Skeletal muscle satellite cell (primary cell): ENCODE data around the gene TMEM121B.
"Not testable (repeated sequence)": the region's sequence is repeated elsewhere in the genome, so short reads cannot be mapped to it uniquely, and the experiment has no call there.

Experiments used
- H3K27me3 ChIP-seq: 2 replicates; pipeline ENCODE4 v1.7.0; 2013; ENCODE audit warnings: low read length; ENCODE audit not compliant: control insufficient read depth, insufficient read depth
- H3K36me3 ChIP-seq: 2 replicates; pipeline ENCODE4 v1.7.0; 2013; ENCODE audit warnings: mild to moderate bottlenecking, control low read depth, low read length; ENCODE audit not compliant: insufficient read depth
- H3K4me1 ChIP-seq: 2 replicates; pipeline ENCODE4 v1.7.0; 2013; ENCODE audit warnings: low read length; ENCODE audit not compliant: control insufficient read depth, insufficient read depth
- H3K4me2 ChIP-seq: 2 replicates; pipeline ENCODE4 v1.7.0; 2013; ENCODE audit warnings: mild to moderate bottlenecking, low read length
- H3K4me3 ChIP-seq: 2 replicates; pipeline ENCODE4 v1.7.0; 2013; ENCODE audit warnings: low read length
- H3K9ac ChIP-seq: 2 replicates; pipeline ENCODE4 v1.7.0; 2013; ENCODE audit warnings: mild to moderate bottlenecking, low read depth, low read length, moderate library complexity
- H3K9me3 ChIP-seq: replicated peaks from 2 replicates; pipeline ENCODE4 v1.7.0; 2013; ENCODE audit warnings: mild to moderate bottlenecking, control low read depth, low read length

The TMEM121B gene

DNA sequence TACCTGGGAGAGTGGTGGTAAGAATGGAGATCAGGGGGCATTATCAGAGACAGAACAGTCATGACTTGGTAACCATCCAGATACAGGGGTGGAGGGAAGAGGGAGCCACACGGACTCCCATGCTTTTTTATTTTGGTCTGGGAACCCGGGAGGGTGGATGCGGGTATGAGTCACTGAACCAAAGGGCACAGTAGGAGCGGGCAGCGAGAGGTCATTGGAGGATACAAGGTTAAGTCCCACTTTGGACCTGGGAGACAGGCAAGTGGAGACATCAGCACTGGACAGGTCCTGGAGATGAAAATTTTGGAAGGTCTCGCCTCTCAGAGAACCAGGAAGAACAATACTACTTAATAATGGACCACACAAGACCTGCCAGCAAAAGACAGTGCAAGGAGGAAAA lies 31.2 kb upstream of the TMEM121B start:
- Histone ChIP-seq H3K4me2 (no peak overlapping the region), H3K9ac (no peak overlapping the region), H3K27me3 (no peaks in the 10 kb centered on the region), H3K36me3 (peaks cover 13% of the 10 kb centered on the region), H3K4me1 (peaks cover 17% of the 10 kb centered on the region), H3K4me3 (no peak overlapping the region), H3K9me3 (no peaks in the 10 kb centered on the region)

DNA sequence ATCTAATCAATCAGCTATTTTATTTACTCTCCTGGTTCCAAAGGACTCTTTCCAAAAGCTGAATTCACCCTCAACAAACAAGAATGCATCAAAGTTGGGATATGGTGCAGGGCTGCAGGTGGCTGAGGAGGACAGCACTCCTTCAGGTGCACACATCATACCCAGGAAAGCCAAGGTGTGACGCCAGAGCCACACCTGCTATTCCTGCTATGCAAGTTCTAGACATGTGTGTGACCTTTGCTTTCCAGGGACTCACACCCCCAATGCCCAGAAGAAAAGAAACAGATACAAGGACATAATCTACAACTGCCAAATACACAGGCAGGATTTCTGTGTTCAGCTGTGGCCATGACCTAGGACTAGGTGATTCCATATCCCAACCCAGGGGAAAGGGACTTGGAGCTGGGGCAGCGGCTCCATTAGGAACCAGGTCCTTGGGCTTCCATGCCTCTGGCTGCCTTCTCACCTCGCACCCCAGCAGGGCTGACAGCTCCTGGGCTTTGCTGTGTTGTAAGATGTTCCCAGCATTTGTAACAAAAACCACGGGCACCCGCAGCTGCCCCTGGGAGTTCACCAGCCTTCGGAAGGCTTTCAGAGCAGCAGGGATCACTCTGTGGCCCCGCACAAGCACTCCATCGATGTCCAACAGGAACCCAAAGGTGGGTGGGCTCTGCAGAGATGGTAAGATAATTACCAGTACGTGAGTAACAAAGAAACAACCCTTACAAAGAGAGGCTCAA lies 28.1 kb upstream of the TMEM121B start:
- peaks cover 20% of the 10 kb centered on the region for H3K36me3 ChIP-seq
- H3K4me1 ChIP-seq: peaks cover 12% of the 10 kb centered on the region
- H3K27me3 ChIP-seq: no peaks in the 10 kb centered on the region
- no peak overlapping the region for H3K4me3 ChIP-seq
- no peak overlapping the region for H3K4me2 ChIP-seq
- no peaks in the 10 kb centered on the region for H3K9me3 ChIP-seq
- H3K9ac ChIP-seq: no peak overlapping the region

- not testable (repeated sequence) for H3K9me3 ChIP-seq, H3K9ac ChIP-seq, H3K27me3 ChIP-seq, H3K4me1 ChIP-seq, H3K4me2 ChIP-seq, H3K4me3 ChIP-seq
- H3K36me3 ChIP-seq: peaks cover 25% of the 10 kb centered on the region
Observed at GRCh38 chr22:17147458-17147857, 26.3 kb upstream of the TMEM121B start.

DNA sequence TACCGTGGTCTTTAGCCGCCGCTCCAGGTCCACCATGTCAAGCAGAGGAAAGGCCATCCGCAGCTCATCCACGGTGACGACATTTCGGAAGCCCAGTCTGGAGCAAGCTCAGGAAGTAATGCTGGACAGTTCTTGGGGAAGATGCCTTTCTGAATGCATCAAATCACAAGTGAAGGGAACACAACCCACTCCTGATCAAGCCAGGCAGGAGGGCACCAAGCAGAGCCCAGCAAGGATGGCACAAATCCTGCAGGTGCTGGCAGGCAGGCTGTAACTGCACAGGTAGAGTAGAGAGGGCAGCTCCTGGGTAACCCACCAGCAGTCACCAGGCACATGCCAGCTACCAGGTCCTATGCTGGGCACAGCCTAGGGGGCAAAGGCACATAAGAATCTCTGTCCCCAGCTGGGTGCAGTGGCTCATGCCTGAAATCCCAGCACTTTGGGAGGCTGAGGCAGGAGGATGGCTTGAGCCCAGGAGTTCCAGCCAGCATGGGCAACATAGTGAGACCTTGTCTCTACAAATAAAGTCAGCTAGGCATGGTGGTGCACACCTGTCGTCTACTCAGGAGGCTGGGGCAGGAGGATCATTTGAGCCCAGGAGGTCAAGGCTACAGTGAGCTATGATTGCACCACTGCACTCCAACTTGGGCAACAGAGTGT lies 24.0 kb upstream of the TMEM121B start:
- Histone ChIP-seq H3K36me3 (peaks cover 41% of the 10 kb centered on the region), H3K4me2 (no peak overlapping the region), H3K4me1 (no peaks in the 10 kb centered on the region), H3K4me3 (no peak overlapping the region), H3K9me3 (no peaks in the 10 kb centered on the region), H3K9ac (no peak overlapping the region), H3K27me3 (no peaks in the 10 kb centered on the region)

DNA sequence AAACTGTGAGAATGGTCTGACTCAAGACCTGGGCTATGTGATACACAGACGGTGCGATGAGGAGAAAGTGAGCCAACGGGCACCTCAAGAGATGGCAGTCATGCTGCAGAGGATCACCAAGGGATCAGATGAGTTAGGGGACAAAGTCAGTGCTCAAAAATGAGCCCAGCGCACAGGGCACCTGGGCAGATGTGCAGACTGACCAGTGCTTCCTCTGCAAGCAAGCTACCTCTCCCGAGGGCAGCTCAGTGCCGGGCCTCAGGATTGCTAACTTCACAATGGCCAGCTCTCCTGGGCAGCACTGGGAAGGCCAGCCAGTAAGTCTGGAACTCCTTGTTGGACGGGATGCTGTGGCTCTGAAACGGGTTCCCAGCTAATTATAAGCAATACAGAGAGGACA lies 22.7 kb upstream of the TMEM121B start:
- Histone ChIP-seq H3K9ac (no peak overlapping the region), H3K4me1 (no peaks in the 10 kb centered on the region), H3K9me3 (no peaks in the 10 kb centered on the region), H3K4me2 (no peak overlapping the region), H3K27me3 (no peaks in the 10 kb centered on the region), H3K36me3 (peaks cover 43% of the 10 kb centered on the region), H3K4me3 (no peak overlapping the region)

- H3K4me2 ChIP-seq: no peak overlapping the region
- H3K4me1 ChIP-seq: no peaks in the 10 kb centered on the region
- no peaks in the 10 kb centered on the region for H3K27me3 ChIP-seq
- peaks cover 43% of the 10 kb centered on the region for H3K36me3 ChIP-seq
- H3K9me3 ChIP-seq: no peaks in the 10 kb centered on the region
- no peak overlapping the region for H3K4me3 ChIP-seq
- H3K9ac ChIP-seq: no peak overlapping the region
Observed at GRCh38 chr22:17143101-17143500, 21.9 kb upstream of the TMEM121B start.

- Histone ChIP-seq H3K36me3 (peaks cover 44% of the 10 kb centered on the region), H3K4me3 (no peak overlapping the region), H3K9me3 (no peaks in the 10 kb centered on the region), H3K9ac (no peak overlapping the region), H3K4me1 (no peaks in the 10 kb centered on the region), H3K4me2 (no peak overlapping the region), H3K27me3 (no peaks in the 10 kb centered on the region)
Observed at GRCh38 chr22:17140826-17141766, 19.9 kb upstream of the TMEM121B start.

GRCh38 chr22:17140022-17140421 lies 18.9 kb upstream of the TMEM121B start:
- no peaks in the 10 kb centered on the region for H3K4me1 ChIP-seq
- no peaks in the 10 kb centered on the region for H3K27me3 ChIP-seq
- no peak overlapping the region for H3K4me2 ChIP-seq
- peaks cover 42% of the 10 kb centered on the region for H3K36me3 ChIP-seq
- H3K9ac ChIP-seq: no peak overlapping the region
- no peak overlapping the region for H3K4me3 ChIP-seq
- no peaks in the 10 kb centered on the region for H3K9me3 ChIP-seq

GRCh38 chr22:17138513-17138912 lies 17.4 kb upstream of the TMEM121B start:
- Histone ChIP-seq H3K4me1 (no peaks in the 10 kb centered on the region), H3K4me2 (no peak overlapping the region), H3K4me3 (no peak overlapping the region), H3K9ac (no peak overlapping the region), H3K9me3 (no peaks in the 10 kb centered on the region), H3K36me3 (peaks cover 33% of the 10 kb centered on the region), H3K27me3 (no peaks in the 10 kb centered on the region)

- Histone ChIP-seq H3K9me3 (no peaks in the 10 kb centered on the region), H3K36me3 (peaks cover 33% of the 10 kb centered on the region), H3K4me1 (no peaks in the 10 kb centered on the region), H3K9ac (no peak overlapping the region), H3K4me3 (no peak overlapping the region), H3K27me3 (no peaks in the 10 kb centered on the region), H3K4me2 (no peak overlapping the region)
Observed at GRCh38 chr22:17137861-17138425, 16.8 kb upstream of the TMEM121B start.

DNA sequence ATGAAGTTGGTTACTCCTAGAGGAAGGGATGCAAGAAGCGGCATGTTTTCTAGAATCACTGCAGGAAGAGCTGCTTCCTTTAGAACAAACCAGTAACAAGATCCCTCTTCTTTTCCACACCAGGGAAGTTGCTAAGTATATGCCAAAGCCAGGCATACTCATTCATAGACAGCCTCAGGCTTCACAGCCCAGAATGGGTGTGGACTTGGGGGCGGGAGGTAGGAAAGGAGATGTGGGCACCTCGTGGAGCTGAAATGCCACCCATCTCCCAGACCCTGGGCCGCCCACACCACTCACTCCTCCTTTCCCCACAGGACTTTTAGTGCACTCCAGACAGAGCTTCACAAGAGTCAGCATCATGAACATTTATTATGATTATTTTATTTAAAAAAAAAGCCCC lies 16.0 kb upstream of the TMEM121B start:
- no peak overlapping the region for H3K4me2 ChIP-seq
- no peaks in the 10 kb centered on the region for H3K4me1 ChIP-seq
- H3K9ac ChIP-seq: no peak overlapping the region
- H3K27me3 ChIP-seq: no peaks in the 10 kb centered on the region
- no peaks in the 10 kb centered on the region for H3K9me3 ChIP-seq
- H3K36me3 ChIP-seq: peaks cover 33% of the 10 kb centered on the region
- H3K4me3 ChIP-seq: no peak overlapping the region
